ENCODE measurements around the gene GAB3. TPM values are rescaled to one million over a fixed set of nuclear protein-coding genes. Genes with fewer than 3 reads are reported as not detected.

Gene GAB3
- 2.8 TPM for polyA plus RNA-seq (2012; ENCODE audit: insufficient read depth, insufficient read length)

- DNase-seq (ENCODE audit: low read depth, low spot score): no peak
- H3K4me3 ChIP-seq (ENCODE audit: low read length): peak within 1 kb of the TSS; percentile 57
These were observed at the start of gene GAB3 for GRCh38 chrX:154750301-154751202. TSS of gene GAB3 (minus strand) at chrX:154751077. CDS start at chrX:154751025, 52 bp downstream.

- peak overlapping the region; percentile 51 for H3K4me3 ChIP-seq (ENCODE audit: low read length)
- DNase-seq (ENCODE audit: low read depth, low spot score): peak; percentile 67
These were observed 48.9 kb upstream of the GAB3 start for GRCh38 chrX:154799556-154800348.

GRCh38 chrX:154797006-154797405, 46.1 kb upstream of the GAB3 start:
- no peak overlapping the region for H3K4me3 ChIP-seq (ENCODE audit: low read length)
- no peak for DNase-seq (ENCODE audit: low read depth, low spot score)

- no peak overlapping the region for H3K4me3 ChIP-seq (ENCODE audit: low read length)
- no peak for DNase-seq (ENCODE audit: low read depth, low spot score)
These were observed 44.1 kb upstream of the GAB3 start for GRCh38 chrX:154795016-154795415.

GRCh38 chrX:154793084-154793795, 42.4 kb upstream of the GAB3 start:
- DNase-seq (ENCODE audit: low read depth, low spot score): no peak

GRCh38 chrX:154791939-154792338, 41.1 kb upstream of the GAB3 start:
- DNase-seq (ENCODE audit: low read depth, low spot score): no peak
- H3K4me3 ChIP-seq (ENCODE audit: low read length): no peak overlapping the region

More at GRCh38 chrX:154793084-154793795, 42.4 kb upstream of the GAB3 start:
- no peak overlapping the region for H3K4me3 ChIP-seq (ENCODE audit: low read length)

- H3K4me3 ChIP-seq (ENCODE audit: low read length): no peak overlapping the region
- no peak for DNase-seq (ENCODE audit: low read depth, low spot score)
These were observed 40.6 kb upstream of the GAB3 start for GRCh38 chrX:154791467-154791866.

- DNase-seq (ENCODE audit: low read depth, low spot score): no peak
- no peak overlapping the region for H3K4me3 ChIP-seq (ENCODE audit: low read length)
These were observed 34.8 kb upstream of the GAB3 start for GRCh38 chrX:154785716-154786115.

- H3K4me3 ChIP-seq (ENCODE audit: low read length): no peak overlapping the region
- DNase-seq (ENCODE audit: low read depth, low spot score): no peak
These were observed 33.5 kb upstream of the GAB3 start for GRCh38 chrX:154784149-154784995.

- no peak for DNase-seq (ENCODE audit: low read depth, low spot score)
- no peak overlapping the region for H3K4me3 ChIP-seq (ENCODE audit: low read length)
These were observed 30.1 kb upstream of the GAB3 start for GRCh38 chrX:154780968-154781367.

- no peak overlapping the region for H3K4me3 ChIP-seq (ENCODE audit: low read length)
- DNase-seq (ENCODE audit: low read depth, low spot score): no peak
These were observed 28.4 kb upstream of the GAB3 start for GRCh38 chrX:154779261-154779660.

- DNase-seq (ENCODE audit: low read depth, low spot score): no peak
- no peak overlapping the region for H3K4me3 ChIP-seq (ENCODE audit: low read length)
These were observed 25.9 kb upstream of the GAB3 start for GRCh38 chrX:154776753-154777152.

GRCh38 chrX:154775419-154776349, 24.8 kb upstream of the GAB3 start:
- DNase-seq (ENCODE audit: low read depth, low spot score): no peak
- no peak overlapping the region for H3K4me3 ChIP-seq (ENCODE audit: low read length)

GRCh38 chrX:154774622-154775021, 23.7 kb upstream of the GAB3 start:
- H3K4me3 ChIP-seq (ENCODE audit: low read length): no peak overlapping the region
- DNase-seq (ENCODE audit: low read depth, low spot score): no peak

GRCh38 chrX:154762537-154763296, 11.8 kb upstream of the GAB3 start, which contains the start of gene DKC1:
TSS of gene DKC1 (plus strand) at chrX:154762864. CDS start at chrX:154762966, 102 bp downstream.
- peak within 1 kb of the TSS; percentile 69 for H3K4me3 ChIP-seq (ENCODE audit: low read length)
- DNase-seq (ENCODE audit: low read depth, low spot score): peak; percentile 92

GRCh38 chrX:154761977-154762536, 11.2 kb upstream of the GAB3 start:
- DNase-seq (ENCODE audit: low read depth, low spot score): no peak
- peak overlapping the region; percentile 63 for H3K4me3 ChIP-seq (ENCODE audit: low read length)

Measured in Jurkat, Clone E6-1 (cell line).